ENCODE measurements around the gene SEMA7A. TPM values are rescaled to one million over a fixed set of nuclear protein-coding genes. Genes with fewer than 3 reads are reported as not detected.

Gene SEMA7A
- total and polyA plus RNA-seq, 9 donors = 3.2 to 98.6 (median 9.0) TPM

- H3K4me3 ChIP-seq = no peak overlapping the region
- no peak for DNase-seq
- H3K4me1 ChIP-seq (ENCODE audit: insufficient read depth) = no peaks in the 10 kb centered on the region
- 85 to 90% (median 88%) methylated on average over 6 of the region's 6 CpGs for WGBS, 3 donors
- H3K36me3 ChIP-seq = no peaks in the 10 kb centered on the region
- H3K27me3 ChIP-seq = no peaks in the 10 kb centered on the region
- intact Hi-C loops (cut with DNase I) = loop anchor here in 2 of 4 donors (10.0 kb wide), 2 partner anchors 239 to 379 kb away; no protein-coding TSS in a partner anchor
- no peak overlapping the region for H3K27ac ChIP-seq
- TF ChIP-seq, protein P1, sequence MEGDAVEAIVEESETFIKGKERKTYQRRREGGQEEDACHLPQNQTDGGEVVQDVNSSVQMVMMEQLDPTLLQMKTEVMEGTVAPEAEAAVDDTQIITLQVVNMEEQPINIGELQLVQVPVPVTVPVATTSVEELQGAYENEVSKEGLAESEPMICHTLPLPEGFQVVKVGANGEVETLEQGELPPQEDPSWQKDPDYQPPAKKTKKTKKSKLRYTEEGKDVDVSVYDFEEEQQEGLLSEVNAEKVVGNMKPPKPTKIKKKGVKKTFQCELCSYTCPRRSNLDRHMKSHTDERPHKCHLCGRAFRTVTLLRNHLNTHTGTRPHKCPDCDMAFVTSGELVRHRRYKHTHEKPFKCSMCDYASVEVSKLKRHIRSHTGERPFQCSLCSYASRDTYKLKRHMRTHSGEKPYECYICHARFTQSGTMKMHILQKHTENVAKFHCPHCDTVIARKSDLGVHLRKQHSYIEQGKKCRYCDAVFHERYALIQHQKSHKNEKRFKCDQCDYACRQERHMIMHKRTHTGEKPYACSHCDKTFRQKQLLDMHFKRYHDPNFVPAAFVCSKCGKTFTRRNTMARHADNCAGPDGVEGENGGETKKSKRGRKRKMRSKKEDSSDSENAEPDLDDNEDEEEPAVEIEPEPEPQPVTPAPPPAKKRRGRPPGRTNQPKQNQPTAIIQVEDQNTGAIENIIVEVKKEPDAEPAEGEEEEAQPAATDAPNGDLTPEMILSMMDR (IDR thresholded peaks at IDR 0.05) = no peak
- TF ChIP-seq POLR2A (IDR thresholded peaks at IDR 0.05) = no peak
- TF ChIP-seq EP300 (IDR thresholded peaks at IDR 0.05) = no peak
- no peaks in the 10 kb centered on the region for H3K9me3 ChIP-seq
Observed at GRCh38 chr15:74385733-74386132, 48.0 kb downstream of the SEMA7A start.

DNA sequence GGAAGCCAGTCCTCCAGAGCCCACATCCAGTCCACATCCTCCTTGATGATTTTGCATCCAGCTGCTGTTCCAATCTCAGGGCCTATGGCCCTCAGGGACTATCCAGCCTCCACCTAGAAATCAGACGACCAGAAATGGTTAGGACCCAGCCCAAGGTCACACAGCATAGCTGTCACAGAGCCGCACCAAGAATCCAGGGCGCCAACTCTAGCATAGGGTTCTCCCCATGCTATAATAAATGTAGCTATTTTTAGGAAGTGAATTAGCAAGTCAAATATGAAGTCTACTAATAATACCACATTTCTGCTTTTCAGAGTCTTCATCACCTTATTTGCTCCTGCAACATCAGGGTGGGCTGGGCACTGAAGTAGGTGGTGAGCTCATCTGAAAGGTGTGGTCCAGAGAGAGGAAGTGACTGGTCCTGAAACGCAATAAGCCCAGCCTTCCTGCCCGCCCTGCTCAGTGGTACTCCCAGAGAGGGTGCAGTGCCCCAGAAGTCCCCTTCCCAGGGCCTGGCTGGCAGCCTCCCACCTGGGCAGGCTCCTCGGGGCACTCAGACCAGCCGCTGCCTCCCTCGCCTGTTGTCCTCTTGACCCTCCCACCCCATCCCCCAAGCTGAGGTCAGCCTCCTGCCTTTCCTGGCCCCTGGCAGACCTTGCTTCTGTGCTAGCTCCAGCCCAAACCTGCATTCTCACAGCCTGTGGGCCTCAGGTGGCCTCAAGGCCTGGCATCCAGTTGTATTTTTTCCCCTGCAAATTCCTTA is 48.7 kb downstream of the SEMA7A start:
- Histone ChIP-seq H3K4me3 (no peak overlapping the region), H3K4me1 (ENCODE audit: insufficient read depth) (no peaks in the 10 kb centered on the region), H3K27ac (no peak overlapping the region), H3K36me3 (no peaks in the 10 kb centered on the region), H3K27me3 (no peaks in the 10 kb centered on the region), H3K9me3 (no peaks in the 10 kb centered on the region)
- WGBS, 3 donors = 71 to 76% (median 73%) methylated on average over 8 of the region's 8 CpGs
- TF ChIP-seq EP300 (IDR thresholded peaks at IDR 0.05) (no peak), POLR2A (IDR thresholded peaks at IDR 0.05) (no peak)
- TF ChIP-seq, protein P1 (IDR thresholded peaks at IDR 0.05) = no peak
- intact Hi-C loops (cut with DNase I) = loop anchor here in 2 of 4 donors (5.0 to 10.0 kb wide), 3 partner anchors 240 to 567 kb away; no protein-coding TSS in a partner anchor
- DNase-seq = no peak

DNA sequence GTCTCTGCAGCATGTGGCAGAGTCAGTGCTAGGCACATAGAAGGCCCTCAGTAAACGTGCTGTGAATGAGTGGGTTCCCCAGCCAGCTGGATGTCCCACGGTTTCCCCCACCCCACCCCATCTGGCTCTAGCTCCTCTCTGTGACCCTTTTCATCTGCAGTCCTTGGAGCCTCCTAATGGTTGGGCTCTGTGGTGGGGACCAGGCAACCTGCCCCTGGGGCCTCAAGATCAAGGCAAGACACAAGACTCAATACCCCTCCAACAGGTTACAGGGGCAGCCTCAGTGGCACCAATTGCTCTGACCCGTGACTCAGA is 49.2 kb downstream of the SEMA7A start:
- intact Hi-C loops (cut with DNase I) = loop anchor here in 2 of 4 donors (5.0 to 10.0 kb wide), 3 partner anchors 240 to 568 kb away; no protein-coding TSS in a partner anchor
- Histone ChIP-seq H3K27me3 (no peaks in the 10 kb centered on the region), H3K9me3 (no peaks in the 10 kb centered on the region), H3K4me3 (no peak overlapping the region), H3K4me1 (ENCODE audit: insufficient read depth) (no peaks in the 10 kb centered on the region), H3K27ac (no peak overlapping the region), H3K36me3 (no peaks in the 10 kb centered on the region)
- WGBS, 3 donors = 72 to 76% (median 74%) methylated on average over 3 of the region's 3 CpGs
- no peak for DNase-seq
- TF ChIP-seq, protein P1 (IDR thresholded peaks at IDR 0.05) = no peak

GRCh38 chr15:74383695-74384565 is 49.8 kb downstream of the SEMA7A start:
- H3K4me3 ChIP-seq = no peak overlapping the region
- TF ChIP-seq EP300 (IDR thresholded peaks at IDR 0.05) (no peak), POLR2A (IDR thresholded peaks at IDR 0.05) (no peak)
- TF ChIP-seq, protein P1 (IDR thresholded peaks at IDR 0.05) = no peak
- no peaks in the 10 kb centered on the region for H3K9me3 ChIP-seq
- 59 to 68% (median 67%) methylated on average over 8 of the region's 8 CpGs for WGBS, 3 donors
- DNase-seq = peak in 1 of 5 donors; percentile 30
- no peaks in the 10 kb centered on the region for H3K4me1 ChIP-seq (ENCODE audit: insufficient read depth)
- no peak overlapping the region for H3K27ac ChIP-seq
- intact Hi-C loops (cut with DNase I) = loop anchor here in 3 of 4 donors (2.0 to 10.0 kb wide), 5 partner anchors 51 to 568 kb away; no protein-coding TSS in a partner anchor
- H3K36me3 ChIP-seq = no peaks in the 10 kb centered on the region
- H3K27me3 ChIP-seq = no peaks in the 10 kb centered on the region
